OCI-LY3 (cell line): Measurements from ENCODE around the gene NAPEPLD.
"Not testable (repeated sequence)": the region's sequence is repeated elsewhere in the genome, so short reads cannot be mapped to it uniquely, and the experiment has no call there.

Source experiments
- H2AFZ ChIP-seq: fragments of 200-600, 300-600 bp; shearing (Covaris generic); 2 replicates; pipeline ENCODE4 v1.6.0; 2014; ENCODE audit warnings: antibody characterized with exemption, low read depth, low read length
- H3K27ac ChIP-seq: fragments of 200-600, 300-600 bp; sonication (generic); 2 replicates; pipeline ENCODE4 v1.5.1; 2014; ENCODE audit warnings: mild to moderate bottlenecking, low read length, moderate library complexity, mixed read lengths
- H3K27me3 ChIP-seq: fragments of 200-600, 300-600 bp; sonication (generic); 2 replicates; pipeline ENCODE4 v1.6.1; 2014; ENCODE audit warnings: low read depth, low read length, mixed read lengths
- H3K36me3 ChIP-seq: fragments of 200-600, 300-600 bp; sonication (generic); replicated peaks from 2 replicates; pipeline ENCODE3; 2014; ENCODE audit warnings: low read depth, low read length, mixed read lengths
- H3K4me1 ChIP-seq: fragments of 300-600, 200-600 bp; sonication (generic); 2 replicates; pipeline ENCODE4 v1.6.1; 2014; ENCODE audit warnings: low read length, mixed read lengths
- H3K4me2 ChIP-seq: fragments of 200-600, 300-600 bp; sonication (generic); 2 replicates; pipeline ENCODE4 v1.6.1; 2014; ENCODE audit warnings: low read length, mixed read lengths
- H3K4me3 ChIP-seq: fragments of 300-600, 200-600 bp; sonication (generic); 2 replicates; pipeline ENCODE4 v1.5.1; 2014; ENCODE audit warnings: antibody characterized with exemption, mild to moderate bottlenecking, low read length, moderate library complexity
- H3K79me2 ChIP-seq: fragments of 300-600, 200-600 bp; shearing (Covaris generic); 2 replicates; pipeline ENCODE4 v1.6.1; 2014; ENCODE audit warnings: mild to moderate bottlenecking, low read length, mixed read lengths
- H3K9ac ChIP-seq: fragments of 300-600, 200-600 bp; shearing (Covaris generic); 2 replicates; pipeline ENCODE4 v1.6.0; 2014; ENCODE audit warnings: mild to moderate bottlenecking, low read length, moderate library complexity
- H3K9me3 ChIP-seq: fragments of 200-600, 300-600 bp; shearing (Covaris generic); 2 replicates; pipeline ENCODE4 v1.6.1; 2014; ENCODE audit warnings: low read length, mixed read lengths; ENCODE audit not compliant: insufficient read depth
- H4K20me1 ChIP-seq: fragments of 200-600, 300-600 bp; sonication (generic); 2 replicates; pipeline ENCODE4 v1.6.1; 2016; ENCODE audit warnings: low read length, mixed read lengths; ENCODE audit not compliant: insufficient read depth
- EZH2phosphoT487 ChIP-seq: fragments of 200-600 bp; shearing (Covaris generic); IDR thresholded peaks from 2 replicates; pipeline ENCODE4 v1.6.1; 2018; ENCODE audit warnings: antibody characterized with exemption, mixed run types, low read depth
- TF ChIP-seq, protein P1 (sequence below): fragments of 200-600, 300-600 bp; sonication (generic); IDR thresholded peaks from 2 replicates; pipeline ENCODE4 v1.5.1; 2014; ENCODE audit warnings: antibody characterized with exemption, low read length, low read depth

Gene NAPEPLD

GRCh38 chr7:103083210-103083609 is 65.7 kb downstream of the NAPEPLD start:
- H3K4me3 ChIP-seq = no peak overlapping the region
- H3K36me3 ChIP-seq = peaks cover 14% of the 10 kb centered on the region
- no peak overlapping the region for H3K9ac ChIP-seq

GRCh38 chr7:103082497-103082896 is 66.4 kb downstream of the NAPEPLD start:
- H4K20me1 ChIP-seq = no peaks in the 10 kb centered on the region
- peaks cover 14% of the 10 kb centered on the region for H3K36me3 ChIP-seq
- peaks cover 7% of the 10 kb centered on the region for H3K79me2 ChIP-seq
- no peak overlapping the region for H3K27ac ChIP-seq
- no peak overlapping the region for H3K4me3 ChIP-seq
- no peaks in the 10 kb centered on the region; the same call in 1 of the 2 replicates for H3K4me1 ChIP-seq
- H2AFZ ChIP-seq = no peak overlapping the region
- H3K9ac ChIP-seq = no peak overlapping the region
- H3K4me2 ChIP-seq = no peak overlapping the region
- TF ChIP-seq, protein P1, sequence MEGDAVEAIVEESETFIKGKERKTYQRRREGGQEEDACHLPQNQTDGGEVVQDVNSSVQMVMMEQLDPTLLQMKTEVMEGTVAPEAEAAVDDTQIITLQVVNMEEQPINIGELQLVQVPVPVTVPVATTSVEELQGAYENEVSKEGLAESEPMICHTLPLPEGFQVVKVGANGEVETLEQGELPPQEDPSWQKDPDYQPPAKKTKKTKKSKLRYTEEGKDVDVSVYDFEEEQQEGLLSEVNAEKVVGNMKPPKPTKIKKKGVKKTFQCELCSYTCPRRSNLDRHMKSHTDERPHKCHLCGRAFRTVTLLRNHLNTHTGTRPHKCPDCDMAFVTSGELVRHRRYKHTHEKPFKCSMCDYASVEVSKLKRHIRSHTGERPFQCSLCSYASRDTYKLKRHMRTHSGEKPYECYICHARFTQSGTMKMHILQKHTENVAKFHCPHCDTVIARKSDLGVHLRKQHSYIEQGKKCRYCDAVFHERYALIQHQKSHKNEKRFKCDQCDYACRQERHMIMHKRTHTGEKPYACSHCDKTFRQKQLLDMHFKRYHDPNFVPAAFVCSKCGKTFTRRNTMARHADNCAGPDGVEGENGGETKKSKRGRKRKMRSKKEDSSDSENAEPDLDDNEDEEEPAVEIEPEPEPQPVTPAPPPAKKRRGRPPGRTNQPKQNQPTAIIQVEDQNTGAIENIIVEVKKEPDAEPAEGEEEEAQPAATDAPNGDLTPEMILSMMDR = no peak
- TF ChIP-seq EZH2phosphoT487 = no peak
- H3K27me3 ChIP-seq = no peaks in the 10 kb centered on the region
- no peaks in the 10 kb centered on the region for H3K9me3 ChIP-seq

More at GRCh38 chr7:103083210-103083609, 65.7 kb downstream of the NAPEPLD start:
- H3K4me2 ChIP-seq = no peak overlapping the region
- H4K20me1 ChIP-seq = no peaks in the 10 kb centered on the region
- no peaks in the 10 kb centered on the region for H3K79me2 ChIP-seq
- H3K27ac ChIP-seq = no peak overlapping the region
- no peaks in the 10 kb centered on the region; the same call in 1 of the 2 replicates for H3K4me1 ChIP-seq
- no peaks in the 10 kb centered on the region for H3K9me3 ChIP-seq
- TF ChIP-seq EZH2phosphoT487 = no peak
- TF ChIP-seq, protein P1 = no peak
- H2AFZ ChIP-seq = no peak overlapping the region
- H3K27me3 ChIP-seq = no peaks in the 10 kb centered on the region

DNA sequence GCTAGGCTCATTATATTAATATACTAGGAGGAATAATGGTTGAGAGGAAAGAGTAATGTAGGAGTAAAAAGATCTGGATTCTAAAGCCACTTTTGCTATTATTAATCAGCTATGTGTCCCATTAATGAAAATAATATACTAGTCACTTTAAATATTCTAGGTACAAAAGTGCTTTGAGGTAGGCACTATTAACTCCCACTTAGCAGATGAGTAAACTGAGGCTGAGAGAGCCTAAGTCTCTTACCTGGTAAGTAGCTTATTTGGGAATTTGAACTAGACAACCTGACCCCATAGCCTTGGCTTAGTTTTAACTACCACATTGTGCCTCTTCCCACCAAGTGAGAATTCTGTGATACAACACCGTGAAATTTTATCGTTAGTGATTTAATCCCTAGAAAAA is 68.0 kb downstream of the NAPEPLD start:
- H3K9me3 ChIP-seq = no peaks in the 10 kb centered on the region
- no peak overlapping the region for H2AFZ ChIP-seq
- no peak overlapping the region for H3K27ac ChIP-seq
- H3K79me2 ChIP-seq = peaks cover 21% of the 10 kb centered on the region
- H3K27me3 ChIP-seq = no peaks in the 10 kb centered on the region
- no peak overlapping the region for H3K4me3 ChIP-seq
- H3K36me3 ChIP-seq = peaks cover 14% of the 10 kb centered on the region
- H3K4me2 ChIP-seq = no peak overlapping the region
- H4K20me1 ChIP-seq = no peaks in the 10 kb centered on the region
- TF ChIP-seq, protein P1 = no peak
- no peak for TF ChIP-seq EZH2phosphoT487
- H3K4me1 ChIP-seq = peaks cover 5% of the 10 kb centered on the region
- H3K9ac ChIP-seq = no peak overlapping the region

DNA sequence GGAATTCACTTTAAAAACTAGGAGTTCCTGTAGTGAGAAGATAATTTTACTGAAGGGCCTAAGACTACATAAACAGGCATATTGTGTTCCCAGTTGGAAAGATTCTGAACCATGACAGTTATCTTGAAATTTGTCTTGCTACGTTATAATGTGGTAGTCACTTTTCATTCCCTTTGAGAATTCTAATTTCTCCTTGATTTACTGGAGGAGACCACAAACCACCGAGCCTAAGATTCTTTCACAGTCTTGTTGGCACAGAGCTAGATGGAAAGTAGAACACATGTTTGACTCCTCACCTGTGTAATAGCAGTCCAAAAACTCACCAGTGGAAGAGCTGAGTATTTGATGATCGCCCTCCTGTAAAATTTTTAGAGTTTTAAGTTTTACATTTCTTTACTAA is 69.1 kb downstream of the NAPEPLD start:
- Histone ChIP-seq H4K20me1 (no peaks in the 10 kb centered on the region), H3K27me3 (no peaks in the 10 kb centered on the region), H3K79me2 (peaks cover 27% of the 10 kb centered on the region), H3K4me2 (no peak overlapping the region), H3K27ac (no peak overlapping the region), H3K9me3 (no peaks in the 10 kb centered on the region), H3K36me3 (peaks cover 9% of the 10 kb centered on the region), H3K4me1 (peaks cover 5% of the 10 kb centered on the region), H3K4me3 (no peak overlapping the region), H2AFZ (no peak overlapping the region), H3K9ac (no peak overlapping the region)
- TF ChIP-seq, protein P1 = no peak
- TF ChIP-seq EZH2phosphoT487 = no peak

GRCh38 chr7:103078226-103078625 is 70.7 kb downstream of the NAPEPLD start:
- H2AFZ ChIP-seq, H3K27ac ChIP-seq, H3K4me2 ChIP-seq, H3K9ac ChIP-seq, H3K36me3 ChIP-seq, H3K9me3 ChIP-seq, H3K4me3 ChIP-seq, H4K20me1 ChIP-seq, H3K27me3 ChIP-seq: not testable (repeated sequence)
- Histone ChIP-seq H3K4me1 (peaks cover 11% of the 10 kb centered on the region), H3K79me2 (peaks cover 27% of the 10 kb centered on the region)
